Lower leg skin (tissue), 4 donors: ENCODE results near the gene TMEM231. TPM values are rescaled to one million over a fixed set of nuclear protein-coding genes. Genes with fewer than 3 reads are reported as not detected.
A peak's percentile ranks its signal among the peaks of the same experiment; 100 is the strongest.

ENCODE experiments used
- DNase-seq, 2 donors: peaks; one replicate each; pipeline ENCODE4 v3.0.0-alpha.2; 2019; ENCODE audit warnings: low spot score in 2 of 2
- H3K4me3 ChIP-seq: fragments of 200-600 bp; sonication (generic); 2 replicates; pipeline ENCODE4 v1.5.1; 2017; ENCODE audit warnings: mild to moderate bottlenecking, low read depth; ENCODE audit not compliant: poor library complexity, severe bottlenecking
- CTCF ChIP-seq, 3 donors: fragments of 450-650 bp; IDR thresholded peaks; one replicate each; pipeline ENCODE4 v1.5.1; 2016; ENCODE audit warnings: antibody characterized with exemption in 3 of 3, mild to moderate bottlenecking in 3 of 3, moderate library complexity in 2 of 3
- POLR2A ChIP-seq, 2 donors: fragments of 450-650 bp; IDR thresholded peaks; one replicate each; pipeline ENCODE4 v1.6.1; 2016 to 2017; ENCODE audit warnings: antibody characterized with exemption in 2 of 2, mild to moderate bottlenecking in 1 of 2, moderate library complexity in 1 of 2
- WGBS, 2 donors: methylation state at CpG; one replicate each; pipeline ENCODE4 v1.1.5; 2018; 5-methylcytosine and 5-hydroxymethylcytosine counted together
- intact Hi-C: fragments of 100-400 bp; cut with DNase I; formaldehyde crosslinking; loops from one replicate; pipeline ENCODE4 v1.15.0; 2023; ENCODE audit warnings: low total_unique reads
- total RNA-seq, 4 donors: library from RNA; depleted of rRNA; stranded (reverse); fragments of >200 nt; gene quantifications; one replicate each; pipeline ENCODE4 v1.1.0, GENCODE V29; 2016

The TMEM231 gene
- total RNA-seq, 4 donors from 2014 or later: 2.6 to 12.8 (median 6.7) TPM

- no peak for TF ChIP-seq CTCF (IDR thresholded peaks at IDR 0.05)
- 68 to 76% methylated on average over 5 of the region's 5 CpGs for WGBS, 2 donors
- H3K4me3 ChIP-seq: no peak overlapping the region
- intact Hi-C loops: no loop called here
- DNase-seq: no peak
Measured at GRCh38 chr16:75570396-75571065, 14.5 kb upstream of the TMEM231 start.

GRCh38 chr16:75567911-75568310 lies 11.9 kb upstream of the TMEM231 start:
- H3K4me3 ChIP-seq: no peak overlapping the region
- WGBS, 2 donors: 86 to 87% methylated on average over 4 of the region's 4 CpGs
- DNase-seq: no peak
- TF ChIP-seq POLR2A (IDR thresholded peaks at IDR 0.05): no peak
- no peak for TF ChIP-seq CTCF (IDR thresholded peaks at IDR 0.05)
- intact Hi-C loops: no loop called here

GRCh38 chr16:75566758-75567255 lies 10.8 kb upstream of the TMEM231 start:
- no peak for DNase-seq
- TF ChIP-seq POLR2A (IDR thresholded peaks at IDR 0.05): no peak
- TF ChIP-seq CTCF (IDR thresholded peaks at IDR 0.05): no peak
- intact Hi-C loops: no loop called here

GRCh38 chr16:75566040-75566757 lies 10.1 kb upstream of the TMEM231 start, which contains the start of gene GABARAPL2:
TSS of gene GABARAPL2 (plus strand) at chr16:75566379. CDS start at chr16:75566487, 108 bp downstream.
- WGBS, 2 donors: 1% methylated on average over 16 to 52 of the region's 69 CpGs

More at GRCh38 chr16:75566758-75567255, 10.8 kb upstream of the TMEM231 start:
- 1 to 5% methylated on average over 10 to 32 of the region's 32 CpGs for WGBS, 2 donors
- peak overlapping the region; percentile 97 for H3K4me3 ChIP-seq

GRCh38 chr16:75565640-75566039 lies 9.6 kb upstream of the TMEM231 start:
- DNase-seq: no peak
- intact Hi-C loops: no loop called here

More at GRCh38 chr16:75566040-75566757, 10.1 kb upstream of the TMEM231 start, which contains the start of gene GABARAPL2:
- TF ChIP-seq CTCF (IDR thresholded peaks at IDR 0.05) (no peak), POLR2A (IDR thresholded peaks at IDR 0.05) (peak in 1 of 2 donors; percentile 14)
- peak; percentile 72 to 97 for DNase-seq
- peak within 1 kb of the TSS; percentile 97 for H3K4me3 ChIP-seq
- intact Hi-C loops: no loop called here

More at GRCh38 chr16:75565640-75566039, 9.6 kb upstream of the TMEM231 start:
- no peak for TF ChIP-seq POLR2A (IDR thresholded peaks at IDR 0.05)
- TF ChIP-seq CTCF (IDR thresholded peaks at IDR 0.05): no peak
- WGBS, 2 donors: 22 to 24% methylated on average over 15 of the region's 15 CpGs
- H3K4me3 ChIP-seq: peak overlapping the region; percentile 97
